ENCODE measurements around the gene URB1.
"Not testable (repeated sequence)": the region's sequence is repeated elsewhere in the genome, so short reads cannot be mapped to it uniquely, and the experiment has no call there.

Gene URB1

DNA sequence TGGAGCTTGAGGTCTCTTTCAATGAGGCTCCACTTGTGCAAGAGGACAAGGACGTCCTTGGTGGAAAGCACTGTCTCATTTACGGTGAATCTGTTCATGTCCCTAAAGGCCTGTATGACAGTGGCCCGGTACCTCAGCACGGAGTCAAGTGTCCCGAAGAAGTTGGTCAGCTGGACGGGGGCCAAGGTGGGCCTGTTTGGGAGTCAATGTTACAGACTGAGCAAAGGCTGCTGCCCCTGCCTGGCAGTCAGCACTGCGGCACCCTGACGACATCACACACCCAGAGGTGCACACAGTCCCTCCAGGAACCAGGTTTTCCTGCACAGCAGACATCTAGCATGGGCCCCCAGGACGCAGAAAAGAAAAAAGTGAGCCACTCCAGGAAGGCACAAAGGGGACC, 75.1 kb downstream of the URB1 start:
- DNase-seq (ENCODE audit: low read depth): no peak

- no peak for DNase-seq (ENCODE audit: low read depth)
Observed at GRCh38 chr21:32316361-32317215, 76.2 kb downstream of the URB1 start.

- DNase-seq (ENCODE audit: low read depth): no peak
Observed at GRCh38 chr21:32315511-32316281, 77.1 kb downstream of the URB1 start.

DNA sequence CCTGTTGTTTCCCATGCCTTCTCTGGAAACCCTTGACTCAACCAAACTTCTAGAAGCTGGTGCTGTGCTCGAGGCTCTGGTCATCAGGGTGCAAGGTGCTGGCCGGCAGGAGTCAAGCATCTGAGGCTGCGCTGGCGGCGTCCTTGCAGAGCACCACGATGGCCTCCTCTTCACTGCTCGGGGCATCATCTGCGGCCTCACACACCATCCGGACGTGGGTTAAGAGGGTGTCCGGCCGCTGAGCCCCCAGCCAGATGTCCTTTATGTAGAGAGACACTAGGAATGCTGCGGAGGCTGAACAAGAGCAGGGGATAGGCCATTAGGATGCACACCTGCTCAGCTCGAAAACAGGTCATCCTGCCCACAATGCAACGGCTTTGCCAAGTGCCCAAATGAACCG, 78.0 kb downstream of the URB1 start:
- no peak for DNase-seq (ENCODE audit: low read depth)

GRCh38 chr21:32312976-32313375, 79.8 kb downstream of the URB1 start:
- DNase-seq (ENCODE audit: low read depth): no peak

GRCh38 chr21:32312326-32312725, 80.5 kb downstream of the URB1 start:
- no peak for DNase-seq (ENCODE audit: low read depth)

- no peak for DNase-seq (ENCODE audit: low read depth)
Observed at GRCh38 chr21:32311621-32312020, 81.2 kb downstream of the URB1 start.

- not testable (repeated sequence) for DNase-seq (ENCODE audit: low read depth)
Observed at GRCh38 chr21:32310976-32311375, 81.8 kb downstream of the URB1 start.

- no peak for DNase-seq (ENCODE audit: low read depth)
Observed at GRCh38 chr21:32309906-32310460, 82.8 kb downstream of the URB1 start.

DNA sequence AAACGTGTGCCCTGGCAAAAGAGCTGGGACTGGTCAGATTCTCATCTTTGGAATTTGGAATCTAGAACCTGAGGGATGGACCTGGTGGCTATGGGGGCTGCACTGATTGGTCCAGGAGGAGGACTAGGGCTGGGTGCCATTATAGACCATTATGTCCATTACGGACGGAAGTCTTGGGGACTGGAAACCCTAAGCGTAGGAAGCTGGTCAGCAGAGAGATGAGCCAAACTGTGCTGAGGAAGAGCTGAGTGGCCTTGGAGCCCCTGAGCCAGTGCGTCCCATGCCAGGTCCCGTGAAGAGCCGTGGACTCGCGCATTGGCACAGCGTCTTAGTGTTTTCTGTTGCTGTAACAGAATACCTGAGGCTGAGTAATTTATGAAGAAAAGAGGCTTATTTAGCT, 84.1 kb downstream of the URB1 start:
- DNase-seq (ENCODE audit: low read depth): no peak

- DNase-seq (ENCODE audit: low read depth): peak; percentile 68
Observed at GRCh38 chr21:32307706-32308105, 85.1 kb downstream of the URB1 start.

GRCh38 chr21:32306021-32306780, 86.6 kb downstream of the URB1 start:
- DNase-seq (ENCODE audit: low read depth): no peak

- no peak for DNase-seq (ENCODE audit: low read depth)
Observed at GRCh38 chr21:32304998-32305397, 87.8 kb downstream of the URB1 start.

GRCh38 chr21:32303385-32303784, 89.4 kb downstream of the URB1 start:
- DNase-seq (ENCODE audit: low read depth): no peak

- no peak for DNase-seq (ENCODE audit: low read depth)
Observed at GRCh38 chr21:32302560-32302959, 90.3 kb downstream of the URB1 start.

- DNase-seq (ENCODE audit: low read depth): no peak
Observed at GRCh38 chr21:32301596-32301995, 91.2 kb downstream of the URB1 start.

DNA sequence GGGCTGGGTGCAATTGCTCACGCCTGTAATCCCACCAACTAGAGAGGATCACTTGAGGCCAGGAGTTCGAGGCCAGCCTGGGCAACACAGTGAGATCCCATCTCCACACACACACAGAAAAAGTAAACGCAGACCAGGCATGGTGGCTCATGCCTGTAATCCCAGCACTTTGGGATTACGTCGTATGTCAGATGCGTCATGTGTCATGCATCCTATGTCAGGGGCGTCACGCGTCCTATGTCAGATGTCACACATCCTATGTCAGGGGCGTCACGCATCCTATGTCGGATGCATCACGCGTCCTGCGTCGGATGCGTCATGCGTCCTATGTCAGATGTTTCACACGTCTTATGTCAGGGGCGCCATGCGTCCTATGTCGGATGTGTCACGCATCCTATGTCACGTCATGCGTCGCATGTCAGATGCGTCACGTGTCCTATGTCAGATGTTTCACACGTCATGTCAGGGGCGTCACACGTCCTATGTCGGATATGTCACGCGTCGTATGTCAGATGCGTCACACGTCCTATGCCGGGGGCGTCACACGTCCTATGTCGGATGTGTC, 92.6 kb downstream of the URB1 start:
- DNase-seq (ENCODE audit: low read depth): no peak

- no peak for DNase-seq (ENCODE audit: low read depth)
Observed at GRCh38 chr21:32299695-32300094, 93.1 kb downstream of the URB1 start.

- DNase-seq (ENCODE audit: low read depth): no peak
Observed at GRCh38 chr21:32298658-32299081, 94.1 kb downstream of the URB1 start, which contains the start of gene MRAP. Gene MRAP, plus strand, starts transcription at chr21:32298855. Its CDS starts 117 bp downstream, at chr21:32298972.

- DNase-seq (ENCODE audit: low read depth): peak; percentile 80
Observed at GRCh38 chr21:32298148-32298559, 94.7 kb downstream of the URB1 start.

DNA sequence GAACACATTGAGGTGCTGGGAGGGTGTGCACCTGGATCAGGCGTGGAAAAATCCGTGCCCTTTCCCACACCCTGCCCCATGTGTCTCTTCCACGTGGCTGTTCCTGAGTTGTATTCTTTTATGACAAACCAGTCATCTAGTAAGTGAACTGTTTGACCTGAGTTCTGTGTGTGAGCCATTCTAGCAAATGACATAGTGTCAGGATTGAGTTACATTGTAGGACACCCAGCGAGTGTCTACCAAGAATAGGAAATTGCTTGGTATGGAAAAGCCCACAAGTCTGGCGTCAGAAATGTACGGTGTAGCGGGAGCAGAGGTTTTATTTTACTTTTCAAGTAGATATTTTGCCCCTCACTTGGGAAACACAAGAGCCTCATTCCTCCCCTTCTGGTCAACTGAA, 95.4 kb downstream of the URB1 start:
- no peak for DNase-seq (ENCODE audit: low read depth)

GRCh38 chr21:32285476-32285875, 107.3 kb downstream of the URB1 start:
- DNase-seq (ENCODE audit: low read depth): no peak
